CD8-positive, alpha-beta memory T cell (primary cell): ENCODE results near the gene HCRTR1. TPM values are rescaled to one million over a fixed set of nuclear protein-coding genes. Genes with fewer than 3 reads are reported as not detected.
"Not testable (repeated sequence)": the region's sequence is repeated elsewhere in the genome, so short reads cannot be mapped to it uniquely, and the experiment has no call there.

Source experiments
- CTCF ChIA-PET: fragments of 350-600 bp; sonication (Branson Sonifier 250); formaldehyde crosslinking; loops from one replicate; lab custom pipeline; 2021; ENCODE audit warnings: antibody characterized with exemption; lab: Charles Lee
- POLR2A ChIA-PET: fragments of 350-600 bp; sonication (Branson Sonifier 250); formaldehyde crosslinking; loops from one replicate; lab custom pipeline; 2021; ENCODE audit warnings: antibody characterized with exemption; lab: Charles Lee
- DNase-seq, 5 donors: peaks; one replicate each; pipeline versions ENCODE4 v3.0.0 to v3.0.0-alpha.2; 2020 to 2022; ENCODE audit warnings: mixed read lengths in 1 of 5
- H3K27ac ChIP-seq: one replicate; pipeline ENCODE4 v1.7.0; 2013; ENCODE audit warnings: low read depth, mild to moderate bottlenecking, low read length, moderate library complexity
- H3K27me3 ChIP-seq: 2 replicates; pipeline ENCODE4 v1.7.0; 2013; ENCODE audit warnings: low read length, mild to moderate bottlenecking; ENCODE audit not compliant: insufficient read depth, poor library complexity, severe bottlenecking
- H3K36me3 ChIP-seq: 2 replicates; pipeline ENCODE4 v1.7.0; 2013; ENCODE audit warnings: mild to moderate bottlenecking, low read length, moderate library complexity; ENCODE audit not compliant: insufficient read depth
- H3K4me1 ChIP-seq: 2 replicates; pipeline ENCODE4 v1.7.0; 2013; ENCODE audit warnings: mild to moderate bottlenecking, low read length, moderate library complexity; ENCODE audit not compliant: insufficient read depth
- H3K4me3 ChIP-seq: 2 replicates; pipeline ENCODE4 v1.7.0; 2013; ENCODE audit warnings: mild to moderate bottlenecking, low read length
- H3K9me3 ChIP-seq: 2 replicates; pipeline ENCODE4 v1.7.0; 2013; ENCODE audit warnings: mild to moderate bottlenecking, low read length
- H3K27ac Mint-ChIP-seq, 8 donors: one replicate each; pipeline ENCODE4 v1.8.0; 2020 to 2021; ENCODE audit warnings: mixed read lengths in 8 of 8, mild to moderate bottlenecking in 6 of 8, inconsistent platforms in 3 of 8, moderate library complexity in 3 of 8
- H3K27me3 Mint-ChIP-seq, 2 donors: one replicate each; pipeline ENCODE4 v1.8.0; 2020 to 2021; ENCODE audit warnings: mixed read lengths in 2 of 2, mild to moderate bottlenecking in 1 of 2, moderate library complexity in 1 of 2
- H3K36me3 Mint-ChIP-seq, 3 donors: one replicate each; pipeline ENCODE4 v1.8.0; 2020 to 2021; ENCODE audit warnings: mixed read lengths in 3 of 3, inconsistent platforms in 1 of 3, mild to moderate bottlenecking in 1 of 3
- H3K4me1 Mint-ChIP-seq, 3 donors: one replicate each; pipeline ENCODE4 v1.8.0; 2020 to 2021; ENCODE audit warnings: mixed read lengths in 3 of 3, inconsistent platforms in 1 of 3, mild to moderate bottlenecking in 1 of 3
- H3K4me3 Mint-ChIP-seq, 7 donors: one replicate each; pipeline ENCODE4 v1.8.0; 2020 to 2021; ENCODE audit warnings: mixed read lengths in 7 of 7, mild to moderate bottlenecking in 6 of 7, moderate library complexity in 4 of 7, inconsistent platforms in 2 of 7
- H3K9me3 Mint-ChIP-seq, 5 donors: one replicate each; pipeline ENCODE4 v1.8.0; 2020 to 2022; ENCODE audit warnings: mixed read lengths in 5 of 5, mild to moderate bottlenecking in 3 of 5, moderate library complexity in 2 of 5, inconsistent platforms in 1 of 5
- polyA plus RNA-seq: library from polyadenylated mRNA; unstranded; fragments of 300-500 nt; fragmentation: Illumina TruSeq; gene quantifications from one replicate; pipeline ENCODE4 v1.2.3, GENCODE V29; 2021
- total RNA-seq, 2 experiments: library from RNA; stranded (reverse); gene quantifications; one replicate each; pipeline ENCODE4 v1.2.3, GENCODE V29; 2021

Gene HCRTR1
- total and polyA plus RNA-seq, 3 experiments from 2014 or later = not detected

DNA sequence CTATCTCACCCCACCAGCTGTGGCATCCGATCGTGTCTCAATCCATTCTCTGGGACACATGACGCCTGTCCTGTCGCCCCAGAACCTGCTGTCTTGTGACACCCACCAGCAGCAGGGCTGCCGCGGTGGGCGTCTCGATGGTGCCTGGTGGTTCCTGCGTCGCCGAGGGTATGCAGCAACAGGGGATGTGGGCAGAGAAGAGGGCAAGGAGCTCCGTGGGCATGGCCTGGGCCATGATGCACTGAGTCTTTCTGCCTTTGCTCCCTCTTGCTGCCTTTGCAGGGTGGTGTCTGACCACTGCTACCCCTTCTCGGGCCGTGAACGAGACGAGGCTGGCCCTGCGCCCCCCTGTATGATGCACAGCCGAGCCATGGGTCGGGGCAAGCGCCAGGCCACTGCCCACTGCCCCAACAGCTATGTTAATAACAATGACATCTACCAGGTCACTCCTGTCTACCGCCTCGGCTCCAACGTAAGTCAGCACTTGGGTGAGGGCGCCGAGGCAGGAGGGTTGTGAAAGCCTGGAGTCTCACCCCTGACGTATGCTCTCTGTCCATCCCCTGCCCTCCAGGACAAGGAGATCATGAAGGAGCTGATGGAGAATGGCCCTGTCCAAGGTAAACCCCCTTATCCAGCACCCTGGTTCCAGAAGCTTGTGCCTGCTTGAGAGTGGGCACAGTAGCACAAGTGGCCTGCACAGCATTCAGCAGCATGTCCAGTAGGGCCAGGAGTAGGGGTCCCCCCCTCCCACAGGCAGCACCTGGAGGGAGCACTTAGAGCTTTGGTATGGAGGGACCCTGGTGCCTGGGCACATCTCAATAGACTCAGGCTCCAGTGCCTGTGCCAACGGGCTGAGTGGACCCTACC lies 32.4 kb upstream of the HCRTR1 start:
- Mint-ChIP-seq H3K27me3 (peaks cover 9 to 12% of the 10 kb centered on the region in 2 donors), H3K4me3 (no peak overlapping the region), H3K4me1 (peaks cover 0 to 3% (median 0%) of the 10 kb centered on the region in 3 donors), H3K9me3 (no peaks in the 10 kb centered on the region), H3K27ac (no peak overlapping the region), H3K36me3 (no peaks in the 10 kb centered on the region)
- DNase-seq = no peak
- Histone ChIP-seq H3K36me3 (no peaks in the 10 kb centered on the region), H3K9me3 (no peaks in the 10 kb centered on the region), H3K27ac (no peak overlapping the region), H3K4me3 (no peak overlapping the region), H3K27me3 (no peaks in the 10 kb centered on the region), H3K4me1 (no peaks in the 10 kb centered on the region)
- ChIA-PET POLR2A (no interaction called here), CTCF (no interaction called here)

DNA sequence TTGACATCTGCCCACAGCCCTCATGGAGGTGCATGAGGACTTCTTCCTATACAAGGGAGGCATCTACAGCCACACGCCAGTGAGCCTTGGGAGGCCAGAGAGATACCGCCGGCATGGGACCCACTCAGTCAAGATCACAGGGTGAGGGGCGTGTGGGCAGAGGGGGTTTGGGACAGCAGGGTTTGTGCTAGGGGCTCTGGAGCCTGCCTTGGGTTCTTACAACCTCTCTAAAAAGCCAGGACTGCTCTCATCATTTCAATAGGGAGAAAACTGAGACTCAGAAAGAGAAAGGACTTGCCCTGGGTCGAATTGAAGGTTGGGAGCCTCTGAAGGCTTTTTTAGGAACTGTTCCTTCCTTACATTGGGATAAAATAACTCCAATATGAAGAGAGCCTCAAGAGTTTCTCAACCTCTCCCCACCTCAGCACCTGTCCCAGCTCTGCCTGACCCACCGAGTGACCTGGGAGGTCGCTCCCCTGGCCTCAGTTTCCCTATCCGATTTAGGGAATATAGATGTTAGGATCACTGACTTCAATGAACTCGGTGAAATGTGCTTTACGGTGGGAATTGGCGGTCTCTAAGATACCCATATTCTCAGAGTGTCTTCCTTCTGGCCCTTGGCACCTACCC lies 31.6 kb upstream of the HCRTR1 start:
- peaks cover 9 to 17% of the 10 kb centered on the region in 2 donors for H3K27me3 Mint-ChIP-seq
- ChIA-PET CTCF (no interaction called here), POLR2A (no interaction called here)
- peaks cover 0 to 3% (median 0%) of the 10 kb centered on the region in 3 donors for H3K4me1 Mint-ChIP-seq
- no peaks in the 10 kb centered on the region for H3K9me3 Mint-ChIP-seq
- no peak overlapping the region for H3K4me3 Mint-ChIP-seq
- peak overlapping the region in 1 of 8 donors; percentile 65 for H3K27ac Mint-ChIP-seq
- DNase-seq = no peak
- Histone ChIP-seq H3K9me3 (no peaks in the 10 kb centered on the region), H3K4me1 (no peaks in the 10 kb centered on the region), H3K4me3 (no peak overlapping the region), H3K27me3 (no peaks in the 10 kb centered on the region), H3K36me3 (no peaks in the 10 kb centered on the region), H3K27ac (no peak overlapping the region)
- H3K36me3 Mint-ChIP-seq = no peaks in the 10 kb centered on the region

DNA sequence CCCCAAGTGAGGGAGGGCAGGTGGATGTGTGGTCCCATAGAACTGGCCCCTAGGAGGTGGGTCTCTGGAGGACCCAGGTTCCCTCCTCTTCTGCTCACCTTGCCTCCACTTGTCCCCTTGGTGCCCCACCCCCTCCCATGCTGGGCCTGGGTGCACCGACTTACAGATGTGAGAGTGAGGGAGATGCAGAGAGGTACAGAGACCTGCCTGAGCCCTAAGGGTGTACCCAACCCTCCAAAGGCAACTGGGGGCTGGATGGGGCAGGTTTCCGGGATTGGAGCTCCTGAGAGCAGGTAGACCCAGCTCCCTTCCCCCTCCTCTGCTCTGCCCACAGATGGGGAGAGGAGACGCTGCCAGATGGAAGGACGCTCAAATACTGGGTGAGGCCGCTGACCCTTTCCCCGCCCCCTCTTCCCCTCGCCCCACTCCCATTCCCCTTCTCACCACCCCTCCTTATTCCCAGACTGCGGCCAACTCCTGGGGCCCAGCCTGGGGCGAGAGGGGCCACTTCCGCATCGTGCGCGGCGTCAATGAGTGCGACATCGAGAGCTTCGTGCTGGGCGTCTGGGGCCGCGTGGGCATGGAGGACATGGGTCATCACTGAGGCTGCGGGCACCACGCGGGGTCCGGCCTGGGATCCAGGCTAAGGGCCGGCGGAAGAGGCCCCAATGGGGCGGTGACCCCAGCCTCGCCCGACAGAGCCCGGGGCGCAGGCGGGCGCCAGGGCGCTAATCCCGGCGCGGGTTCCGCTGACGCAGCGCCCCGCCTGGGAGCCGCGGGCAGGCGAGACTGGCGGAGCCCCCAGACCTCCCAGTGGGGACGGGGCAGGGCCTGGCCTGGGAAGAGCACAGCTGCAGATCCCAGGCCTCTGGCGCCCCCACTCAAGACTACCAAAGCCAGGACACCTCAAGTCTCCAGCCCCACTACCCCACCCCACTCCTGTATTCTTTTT lies 30.8 kb upstream of the HCRTR1 start:
- POLR2A ChIA-PET = no interaction called here
- CTCF ChIA-PET = no interaction called here
- H3K4me3 ChIP-seq = no peak overlapping the region
- no peak overlapping the region for H3K27ac ChIP-seq
- H3K27me3 ChIP-seq = no peaks in the 10 kb centered on the region
- no peak overlapping the region for H3K4me3 Mint-ChIP-seq
- H3K27ac Mint-ChIP-seq = no peak overlapping the region
- no peak for DNase-seq
- no peaks in the 10 kb centered on the region for H3K36me3 ChIP-seq
- H3K27me3 Mint-ChIP-seq = peaks cover 10 to 24% of the 10 kb centered on the region in 2 donors
- H3K36me3 Mint-ChIP-seq = no peaks in the 10 kb centered on the region
- H3K4me1 Mint-ChIP-seq = peaks cover 0 to 3% (median 0%) of the 10 kb centered on the region in 3 donors
- no peaks in the 10 kb centered on the region for H3K4me1 ChIP-seq
- H3K9me3 ChIP-seq = no peaks in the 10 kb centered on the region
- H3K9me3 Mint-ChIP-seq = no peaks in the 10 kb centered on the region

DNA sequence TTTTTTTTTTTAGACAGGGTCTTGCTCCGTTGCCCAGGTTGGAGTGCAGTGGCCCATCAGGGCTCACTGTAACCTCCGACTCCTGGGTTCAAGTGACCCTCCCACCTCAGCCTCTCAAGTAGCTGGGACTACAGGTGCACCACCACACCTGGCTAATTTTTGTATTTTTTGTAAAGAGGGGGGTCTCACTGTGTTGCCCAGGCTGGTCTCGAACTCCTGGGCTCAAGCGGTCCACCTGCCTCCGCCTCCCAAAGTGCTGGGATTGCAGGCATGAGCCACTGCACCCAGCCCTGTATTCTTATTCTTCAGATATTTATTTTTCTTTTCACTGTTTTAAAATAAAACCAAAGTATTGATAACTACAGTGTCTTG lies 30.2 kb upstream of the HCRTR1 start:
- CTCF ChIA-PET, H3K4me3 ChIP-seq, H3K36me3 Mint-ChIP-seq, H3K4me1 ChIP-seq, H3K27ac ChIP-seq, H3K36me3 ChIP-seq, H3K27me3 ChIP-seq, H3K27ac Mint-ChIP-seq, H3K4me1 Mint-ChIP-seq, DNase-seq, H3K9me3 Mint-ChIP-seq, H3K4me3 Mint-ChIP-seq, H3K9me3 ChIP-seq, POLR2A ChIA-PET: not testable (repeated sequence)
- H3K27me3 Mint-ChIP-seq = peaks cover 12 to 31% of the 10 kb centered on the region in 2 donors

DNA sequence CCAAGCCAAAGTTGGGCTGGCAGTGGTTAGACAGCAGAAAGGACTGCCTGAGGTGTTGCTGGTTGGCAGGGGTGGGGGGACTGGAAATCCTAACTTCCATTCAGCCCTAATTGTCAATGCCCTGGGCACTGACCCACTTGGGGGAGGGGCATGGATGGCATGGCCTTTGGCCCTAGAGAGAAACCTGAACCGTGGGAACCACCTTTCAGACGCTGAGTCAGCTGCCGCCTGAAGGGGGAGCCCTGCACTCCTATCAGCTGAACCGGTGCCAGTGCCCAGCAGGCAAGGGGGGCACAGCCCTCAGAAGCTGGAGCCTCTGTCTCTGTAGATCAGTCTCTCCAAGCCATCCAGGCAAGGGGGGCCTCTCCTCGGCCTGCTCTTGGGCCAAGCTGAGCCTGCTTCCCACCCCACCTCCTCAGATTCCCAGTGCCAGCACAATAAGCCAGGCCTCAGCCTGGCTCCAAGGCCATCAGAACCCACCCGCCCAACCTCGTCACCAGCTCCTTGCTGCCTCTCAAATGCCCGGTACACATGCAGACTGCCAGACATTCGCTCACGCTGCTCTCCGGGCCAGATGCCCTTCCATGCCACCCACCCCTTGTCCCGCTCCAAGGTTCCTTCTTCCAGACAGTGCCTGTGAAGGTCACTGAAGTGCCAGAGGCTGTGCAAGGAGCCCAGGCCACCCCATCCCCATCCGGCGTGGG lies 29.6 kb upstream of the HCRTR1 start:
- peaks cover 15 to 31% of the 10 kb centered on the region in 2 donors for H3K27me3 Mint-ChIP-seq
- no peak overlapping the region for H3K4me3 Mint-ChIP-seq
- H3K27ac Mint-ChIP-seq = no peak overlapping the region
- peak in 1 of 5 donors; percentile 8 for DNase-seq
- POLR2A ChIA-PET = no interaction called here
- Histone ChIP-seq H3K4me3 (no peak overlapping the region), H3K27ac (no peak overlapping the region), H3K4me1 (no peaks in the 10 kb centered on the region), H3K27me3 (no peaks in the 10 kb centered on the region), H3K9me3 (no peaks in the 10 kb centered on the region), H3K36me3 (no peaks in the 10 kb centered on the region)
- no peaks in the 10 kb centered on the region for H3K9me3 Mint-ChIP-seq
- CTCF ChIA-PET = no interaction called here
- peaks cover 0 to 3% (median 0%) of the 10 kb centered on the region in 3 donors for H3K4me1 Mint-ChIP-seq
- H3K36me3 Mint-ChIP-seq = no peaks in the 10 kb centered on the region

DNA sequence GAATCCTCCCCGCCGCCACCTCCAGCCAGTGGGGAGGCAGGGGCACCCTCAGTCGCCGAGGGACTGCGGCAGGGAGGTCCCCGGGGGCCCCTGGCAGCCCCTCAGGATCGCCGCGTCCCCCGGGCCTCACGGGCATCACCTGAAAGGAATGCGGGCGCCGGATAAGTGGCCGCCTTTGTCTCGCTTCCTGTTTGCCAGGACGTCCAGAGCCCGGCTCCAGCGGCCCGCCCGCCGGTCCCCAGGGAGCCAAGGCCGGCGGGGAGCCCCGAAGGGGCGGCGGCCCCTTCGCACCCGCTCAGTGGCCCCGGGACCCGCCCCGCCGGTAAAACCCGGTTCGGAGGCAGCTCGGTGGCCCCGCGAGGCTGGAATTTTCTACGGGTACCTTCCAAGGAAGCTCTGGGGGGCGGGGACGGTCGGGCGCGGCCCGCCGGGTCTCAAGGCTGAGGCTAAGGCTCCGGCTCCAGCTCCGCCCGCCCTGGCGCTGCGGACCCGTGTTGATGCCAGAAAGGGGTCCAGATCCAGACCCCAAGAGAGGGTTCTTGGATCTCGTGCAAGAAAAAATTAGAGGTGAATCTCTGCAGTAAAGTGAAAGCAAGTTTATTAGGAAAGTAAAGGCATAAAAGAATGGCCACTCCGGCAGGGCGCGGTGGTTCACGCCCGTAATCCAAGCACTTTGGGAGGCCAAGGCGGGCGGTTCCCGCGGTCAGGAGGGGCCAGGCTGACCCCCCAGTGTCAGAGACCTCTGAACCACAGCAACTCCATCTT lies 28.6 kb upstream of the HCRTR1 start:
- no peaks in the 10 kb centered on the region for H3K27me3 ChIP-seq
- H3K9me3 ChIP-seq = no peaks in the 10 kb centered on the region
- Mint-ChIP-seq H3K4me3 (peak overlapping the region in 2 of 7 donors; percentile 18 to 32), H3K4me1 (peaks cover 0 to 3% (median 0%) of the 10 kb centered on the region in 3 donors), H3K27ac (no peak overlapping the region), H3K36me3 (no peaks in the 10 kb centered on the region), H3K27me3 (peaks cover 19 to 34% of the 10 kb centered on the region in 2 donors), H3K9me3 (no peaks in the 10 kb centered on the region)
- CTCF ChIA-PET = no interaction called here
- POLR2A ChIA-PET = no interaction called here
- no peak overlapping the region for H3K27ac ChIP-seq
- no peaks in the 10 kb centered on the region for H3K4me1 ChIP-seq
- no peak overlapping the region for H3K4me3 ChIP-seq
- DNase-seq = no peak
- no peaks in the 10 kb centered on the region for H3K36me3 ChIP-seq

DNA sequence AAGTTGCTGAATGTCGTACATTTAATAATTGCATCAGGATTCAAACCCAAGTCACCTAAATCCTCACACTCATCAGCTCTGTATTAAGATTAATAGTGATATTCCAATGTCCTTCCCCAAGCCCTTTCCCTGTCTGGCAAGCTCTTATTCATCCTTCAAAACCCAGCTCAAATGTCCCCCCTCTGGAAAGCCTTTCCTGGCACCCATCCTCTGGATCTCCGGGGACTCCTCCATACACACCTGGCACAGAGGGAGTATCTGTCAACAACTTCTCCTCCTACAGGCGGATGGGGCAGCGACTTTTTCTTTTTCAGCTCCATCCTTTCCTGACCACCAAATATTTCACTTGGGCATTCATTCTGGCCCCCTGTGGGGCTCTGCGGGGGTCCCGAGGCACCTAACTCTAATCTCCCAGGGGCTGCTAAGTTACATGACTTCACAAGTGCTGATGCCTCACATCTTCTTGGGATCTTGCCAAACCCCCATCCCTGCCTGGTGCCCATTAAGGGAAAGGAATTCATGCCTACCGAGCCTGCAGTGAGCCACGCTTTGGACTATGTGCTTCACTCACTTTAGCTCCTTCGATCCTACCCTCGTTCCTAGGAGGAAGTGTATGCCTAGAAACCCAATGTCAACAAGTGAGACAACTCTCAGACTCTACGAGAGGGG lies 25.9 kb upstream of the HCRTR1 start:
- H3K4me1 Mint-ChIP-seq = peaks cover 0 to 3% (median 0%) of the 10 kb centered on the region in 3 donors
- POLR2A ChIA-PET = interaction anchor here (0.7 kb wide), 1 partner anchor 1369 kb away, joined by 3 read pairs; no protein-coding TSS in a partner anchor
- no peak overlapping the region for H3K27ac ChIP-seq
- H3K4me3 ChIP-seq = no peak overlapping the region
- no peaks in the 10 kb centered on the region for H3K36me3 ChIP-seq
- H3K4me1 ChIP-seq = no peaks in the 10 kb centered on the region
- H3K9me3 Mint-ChIP-seq = no peaks in the 10 kb centered on the region
- H3K27me3 ChIP-seq = no peaks in the 10 kb centered on the region
- H3K4me3 Mint-ChIP-seq = no peak overlapping the region
- peak overlapping the region in 1 of 8 donors; percentile 76 for H3K27ac Mint-ChIP-seq
- H3K27me3 Mint-ChIP-seq = peaks cover 22 to 36% of the 10 kb centered on the region in 2 donors
- no peaks in the 10 kb centered on the region for H3K36me3 Mint-ChIP-seq
- no peak for DNase-seq
- CTCF ChIA-PET = no interaction called here
- H3K9me3 ChIP-seq = no peaks in the 10 kb centered on the region
